SK-N-SH treated with all-trans-retinoic acid at 6 μM for 48 hours (cell line): ENCODE results near the gene SYTL2.

ENCODE experiments used
- CSDC2 ChIP-seq: fragments of 250-450 bp; sonication (Bioruptor Pico); IDR thresholded peaks from 2 replicates; pipeline ENCODE4 v1.5.0; 2020; ENCODE audit warnings: mild to moderate bottlenecking, moderate library complexity
- ESRRG ChIP-seq: fragments of 250-450 bp; sonication (Bioruptor Pico); IDR thresholded peaks from 2 replicates; pipeline ENCODE4 v1.6.1; 2021; ENCODE audit warnings: mild to moderate bottlenecking
- PATZ1 ChIP-seq: fragments of 250-450 bp; sonication (Bioruptor Pico); IDR thresholded peaks from 2 replicates; pipeline ENCODE4 v1.8.0; 2020; ENCODE audit warnings: mild to moderate bottlenecking, moderate library complexity, borderline replicate concordance
- RARB ChIP-seq: fragments of 250-450 bp; sonication (Bioruptor Pico); IDR thresholded peaks from 2 replicates; pipeline ENCODE4 v1.8.0; 2021; ENCODE audit warnings: mild to moderate bottlenecking, moderate library complexity
- ZC3H10 ChIP-seq: fragments of 250-450 bp; sonication (Bioruptor Pico); IDR thresholded peaks from 2 replicates; pipeline ENCODE4 v1.5.1; 2021; ENCODE audit warnings: mild to moderate bottlenecking, moderate library complexity
- ZNF70 ChIP-seq: fragments of 450-650 bp; formaldehyde crosslinking; IDR thresholded peaks from 2 replicates; pipeline ENCODE4 v1.5.0; 2020; ENCODE audit warnings: mild to moderate bottlenecking, moderate library complexity

GRCh38 chr11:85779956-85780640 lies 30.8 kb downstream of the SYTL2 start:
- TF ChIP-seq PATZ1 (CRISPR knock-in tag) (no peak), ZNF70 (no peak), RARB (CRISPR knock-in tag) (no peak), CSDC2 (CRISPR knock-in tag) (no peak), ESRRG (no peak), ZC3H10 (CRISPR knock-in tag) (no peak)
